Nucleus accumbens (tissue), 56 donors: ENCODE measurements around the gene NTNG1.

Experiments used
- DNase-seq, 56 donors: peaks; one replicate each; lab custom pipeline; 2025; lab: John Stamatoyannopoulos, UW

Gene NTNG1

DNA sequence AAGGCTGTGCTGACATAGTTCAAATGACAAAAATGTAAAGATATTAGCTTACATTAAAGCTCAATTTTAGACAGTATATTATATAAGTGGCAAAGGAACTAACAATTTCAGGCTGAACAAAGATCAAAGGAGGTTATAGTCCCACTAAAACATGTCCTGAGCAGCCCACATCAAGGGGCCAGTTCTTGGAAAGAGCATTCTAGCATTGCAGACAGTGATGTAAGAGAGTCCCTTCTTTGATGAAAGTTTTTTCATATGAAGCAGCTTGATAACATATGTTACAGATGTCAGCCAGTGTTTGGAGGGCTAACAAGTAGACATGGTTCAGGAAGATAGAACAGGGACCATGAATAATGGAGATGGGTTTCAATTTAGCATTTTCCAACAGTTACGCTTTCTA lies 301.7 kb downstream of the NTNG1 start:
- no peak for DNase-seq

DNA sequence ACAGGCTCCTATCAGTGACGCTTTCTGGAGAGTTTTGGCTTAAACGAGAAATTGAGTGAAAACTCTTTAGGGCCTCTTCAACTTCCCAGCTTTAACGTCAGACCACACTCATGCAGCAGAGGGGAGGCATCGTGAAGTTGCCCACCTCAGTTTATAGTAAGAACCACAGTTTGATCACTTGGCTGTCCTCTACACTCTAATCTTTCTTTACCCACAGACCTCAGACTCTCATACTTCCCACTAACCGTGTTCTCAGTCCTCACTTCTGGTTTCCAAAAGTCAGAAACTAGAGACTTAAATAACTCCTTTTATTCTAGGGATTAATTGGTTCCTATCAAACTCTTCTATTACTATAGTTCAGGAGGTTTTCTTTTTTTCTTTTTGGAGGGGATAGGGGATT lies 302.2 kb downstream of the NTNG1 start:
- no peak for DNase-seq

DNA sequence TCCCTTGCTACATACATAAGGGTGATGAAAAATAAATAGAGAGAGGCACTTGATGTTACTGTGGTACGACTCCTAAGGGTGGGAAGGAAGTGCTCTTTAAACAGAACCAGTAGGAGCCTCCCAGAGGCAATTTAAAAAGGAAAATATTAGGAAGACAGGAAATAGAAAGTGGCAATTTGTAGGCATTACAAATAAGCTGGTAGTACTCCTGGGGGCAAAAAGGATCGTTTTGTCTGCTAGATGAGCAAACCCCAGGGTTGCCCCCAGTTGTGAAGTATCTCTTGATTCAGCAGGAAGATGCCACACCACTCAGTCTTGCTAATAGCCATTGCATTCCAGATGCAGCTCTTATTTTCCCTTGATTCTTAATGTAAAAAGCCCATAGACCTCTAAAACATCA lies 303.0 kb downstream of the NTNG1 start:
- no peak for DNase-seq

DNA sequence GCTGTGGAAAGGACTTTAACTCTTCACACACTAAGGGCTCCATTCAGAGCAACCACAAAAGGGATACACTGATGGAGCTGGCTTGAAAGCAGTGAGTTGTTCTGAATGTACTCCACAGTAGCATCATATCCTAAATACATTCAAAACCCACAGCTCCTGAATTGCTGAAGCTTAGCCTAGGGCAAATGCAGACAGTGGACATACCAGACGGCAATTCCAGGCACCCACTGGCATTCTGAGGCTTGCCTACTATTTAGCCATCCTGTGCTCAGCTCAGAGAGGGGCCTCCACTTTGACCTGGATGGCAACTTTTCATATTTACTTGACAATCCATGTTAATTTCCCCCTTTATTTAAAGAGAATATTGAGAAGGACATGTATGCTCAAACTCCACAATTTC lies 303.5 kb downstream of the NTNG1 start:
- DNase-seq: no peak

DNA sequence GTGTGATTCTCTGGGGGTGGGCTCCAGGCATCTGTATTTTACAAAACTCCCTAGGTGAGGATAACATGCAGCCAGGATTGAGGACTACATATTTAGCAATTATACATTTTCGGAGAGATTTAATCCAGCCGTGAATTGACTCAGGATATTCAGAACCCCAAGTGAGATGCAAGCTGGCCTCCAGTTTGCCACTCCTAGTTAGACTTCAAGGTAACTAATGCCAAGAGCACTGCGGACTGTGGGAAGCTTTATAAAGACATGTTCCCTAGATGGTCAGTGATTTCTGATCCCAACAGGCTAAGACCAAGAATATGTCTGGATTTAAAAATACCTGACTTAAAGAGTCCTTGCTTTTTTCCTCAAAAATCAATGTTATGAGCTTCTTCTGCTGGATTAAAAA lies 308.5 kb downstream of the NTNG1 start:
- DNase-seq: no peak

DNA sequence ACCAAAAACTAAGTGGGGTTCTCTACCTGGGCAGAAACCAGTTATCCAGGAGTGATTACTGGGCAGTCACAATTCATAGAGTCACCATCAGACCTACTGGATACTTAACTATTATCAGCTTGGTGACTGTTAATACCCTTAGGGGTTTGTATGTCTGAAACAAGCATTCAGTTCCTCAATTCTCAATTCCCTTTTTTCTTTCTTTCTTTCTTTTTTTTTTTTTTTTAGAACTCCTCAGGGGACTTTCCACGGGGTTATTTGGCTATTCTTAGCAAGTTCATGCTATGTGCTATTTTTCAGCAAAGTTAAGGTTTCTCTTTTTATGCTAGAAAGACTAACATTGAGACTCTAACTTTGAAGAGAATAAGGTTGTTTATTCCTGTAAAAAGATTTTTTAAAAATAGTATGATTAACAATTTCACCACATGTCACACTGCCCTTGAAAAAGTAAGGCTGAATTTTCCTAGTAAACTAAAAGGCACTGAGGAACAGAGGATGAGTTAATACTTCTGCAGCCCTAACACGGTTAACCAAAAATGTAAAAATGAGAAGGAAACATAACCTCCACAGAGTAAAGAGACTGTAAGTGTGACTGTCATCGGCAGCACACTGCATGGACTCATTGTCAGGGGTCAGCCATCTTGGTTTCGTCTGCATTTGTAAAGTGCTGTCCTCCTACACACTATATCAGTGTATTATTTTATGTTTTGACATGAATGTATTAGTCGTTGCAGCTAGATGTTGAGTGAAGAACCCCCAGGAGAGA lies 310.2 kb downstream of the NTNG1 start:
- DNase-seq: no peak

DNA sequence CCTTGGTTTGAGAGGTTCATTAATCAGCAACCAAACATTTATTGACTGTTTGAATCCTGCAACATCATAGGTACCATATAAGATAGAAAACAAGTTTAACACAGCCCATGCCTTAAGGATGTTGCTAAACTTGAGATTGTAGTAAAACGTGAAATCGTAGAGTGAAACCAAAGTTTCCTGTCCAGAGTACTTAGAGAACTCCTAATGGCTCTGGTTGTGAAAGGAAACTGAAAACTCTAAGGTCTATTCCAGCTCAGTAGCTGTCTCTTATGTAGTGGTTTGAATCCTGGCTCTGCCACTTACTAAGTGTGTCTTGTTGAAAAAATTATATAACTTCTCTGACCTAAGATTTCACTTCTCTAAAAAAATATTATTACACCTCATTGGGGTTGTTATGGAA lies 310.9 kb downstream of the NTNG1 start:
- no peak for DNase-seq

DNA sequence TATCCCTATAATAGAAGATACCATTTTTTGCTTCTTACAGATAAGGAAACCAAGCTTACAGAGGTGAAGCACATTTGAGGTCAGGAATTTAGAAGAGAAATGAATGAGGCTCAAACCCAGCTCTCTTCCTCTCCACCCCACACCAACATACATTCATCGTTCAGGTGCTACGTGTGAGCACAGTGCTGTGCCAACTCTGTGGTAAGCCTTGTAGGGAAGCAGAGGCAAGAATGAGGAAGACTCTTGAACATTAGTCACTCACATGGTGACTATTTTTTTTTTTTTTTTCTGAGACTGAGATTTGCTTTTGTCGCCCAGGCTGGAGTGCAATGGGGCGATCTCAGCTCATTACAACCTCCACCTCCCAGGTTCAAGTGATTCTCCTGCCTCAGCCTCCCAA lies 314.0 kb downstream of the NTNG1 start:
- no peak for DNase-seq

DNA sequence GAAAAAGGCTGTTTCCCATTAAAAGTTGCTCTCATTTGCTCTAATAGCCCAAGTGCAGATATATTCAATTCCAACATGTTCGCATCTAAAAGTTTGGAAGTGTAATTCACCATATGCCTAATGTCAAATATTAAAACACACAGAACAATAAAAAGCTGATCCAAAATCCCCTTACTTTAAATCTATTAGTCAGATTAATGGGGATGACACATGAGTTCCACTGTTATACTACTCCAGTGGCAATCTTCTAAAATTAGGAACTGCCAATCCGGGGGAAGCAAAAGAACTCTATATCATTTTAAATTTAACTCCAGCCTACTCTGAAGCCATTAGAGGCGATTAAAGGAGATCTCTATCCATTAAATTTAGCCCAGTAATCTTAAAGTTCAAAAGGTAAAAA lies 317.1 kb downstream of the NTNG1 start:
- no peak for DNase-seq

DNA sequence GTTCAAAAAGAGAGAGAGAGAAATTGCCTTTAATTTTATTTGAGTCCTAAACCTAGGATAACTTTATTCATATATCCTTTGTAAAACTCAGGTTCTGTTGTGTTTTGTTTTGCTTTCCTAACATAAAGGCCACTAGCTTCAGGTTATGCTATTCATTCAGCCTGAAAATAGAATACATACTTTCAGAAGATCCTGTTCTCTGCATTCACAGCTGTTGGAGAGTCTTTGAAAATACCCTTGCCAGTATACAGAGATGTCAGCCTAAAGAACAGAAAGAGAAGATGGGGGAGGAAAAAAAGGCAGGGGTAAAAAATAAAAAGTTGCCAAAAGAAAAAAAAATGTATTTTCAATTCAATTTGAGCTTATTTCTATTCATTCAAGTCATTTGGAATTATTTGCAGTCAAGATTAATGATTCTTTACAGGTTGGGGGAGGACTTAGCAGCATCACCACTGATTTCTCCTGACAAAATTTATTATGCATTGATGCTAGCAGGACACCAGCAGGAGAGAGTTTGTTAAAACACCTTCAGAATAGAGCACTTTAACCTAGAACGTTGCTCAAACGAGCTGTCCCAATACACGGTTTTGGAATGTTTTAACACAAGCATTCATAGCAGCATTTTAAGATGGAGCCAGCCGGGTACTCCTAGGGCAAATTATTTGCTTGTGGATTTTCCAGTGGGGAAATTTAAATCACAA lies 318.5 kb downstream of the NTNG1 start:
- no peak for DNase-seq

DNA sequence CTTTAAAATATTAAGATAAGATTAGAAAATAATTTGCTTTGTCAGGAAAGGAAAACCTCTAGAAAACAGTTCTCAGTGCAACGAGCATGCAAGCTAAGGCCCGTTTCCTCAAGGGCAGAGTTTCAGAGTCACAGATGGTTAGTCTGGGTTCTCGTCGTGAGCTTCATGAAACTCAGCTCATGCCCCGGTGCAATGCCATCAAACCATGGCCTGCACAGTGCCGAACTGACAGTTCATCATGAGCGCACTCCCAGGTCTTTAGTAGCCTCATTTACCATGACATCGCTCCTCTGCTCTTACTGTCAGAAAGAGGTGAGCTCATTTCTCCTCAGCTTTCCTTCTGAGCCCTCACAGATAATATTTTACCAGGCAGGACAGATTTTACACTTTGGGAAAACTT lies 319.2 kb downstream of the NTNG1 start:
- no peak for DNase-seq

DNA sequence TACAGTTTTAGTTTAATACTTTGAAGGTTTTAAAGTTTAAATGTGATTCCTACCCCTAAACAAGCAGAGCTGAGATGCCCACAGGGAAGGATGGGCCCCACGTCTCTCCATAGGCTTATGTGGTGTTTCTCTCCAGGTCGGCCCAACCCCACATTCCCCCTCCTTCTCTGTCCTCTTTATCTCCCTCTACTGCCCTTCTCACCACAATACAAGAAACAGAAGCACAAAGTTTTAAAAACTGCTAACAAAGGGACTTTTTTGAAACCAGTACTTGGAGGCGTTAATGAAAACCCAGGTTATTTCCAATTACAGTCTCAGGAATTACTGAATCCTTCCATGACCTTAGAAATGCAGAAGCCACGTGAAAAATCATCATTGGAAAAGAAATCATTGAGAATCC lies 324.0 kb downstream of the NTNG1 start:
- DNase-seq: no peak

DNA sequence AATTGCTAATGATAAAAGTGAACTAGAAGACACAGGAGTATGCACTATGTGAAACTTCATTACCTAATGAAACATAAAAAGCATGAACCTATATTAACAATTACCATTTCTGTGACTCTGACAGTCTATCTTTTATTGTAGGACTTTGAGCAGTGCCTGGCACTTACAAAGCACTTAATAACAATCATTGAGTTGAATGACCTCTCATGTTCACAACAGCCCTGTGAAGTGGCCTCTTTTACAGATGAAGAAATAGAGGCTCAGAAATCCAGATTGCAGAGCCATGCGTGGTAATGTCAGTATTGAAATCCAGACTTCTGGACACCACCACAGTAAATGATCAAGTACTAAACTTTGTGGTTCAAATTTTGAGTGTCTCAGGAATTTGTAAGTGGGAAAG lies 326.4 kb downstream of the NTNG1 start:
- no peak for DNase-seq

DNA sequence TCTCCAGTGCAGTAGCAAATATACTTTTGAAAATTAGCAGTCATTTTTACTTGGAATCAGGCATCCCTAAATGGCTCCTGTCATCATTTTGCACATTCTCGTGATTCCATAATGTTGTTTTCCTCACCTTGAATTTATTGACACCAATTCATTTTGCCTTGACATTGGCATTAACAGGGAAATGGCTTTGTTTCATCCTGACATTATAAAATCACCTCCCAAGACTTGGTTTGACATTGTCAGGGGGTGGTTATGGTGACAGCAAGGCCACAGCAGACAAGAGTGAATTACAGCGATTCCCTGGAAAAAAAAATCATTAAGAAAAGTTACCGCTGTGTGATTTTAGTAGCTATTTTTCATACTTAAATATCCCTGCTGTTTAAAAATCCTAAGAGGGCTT lies 327.0 kb downstream of the NTNG1 start:
- DNase-seq: no peak

DNA sequence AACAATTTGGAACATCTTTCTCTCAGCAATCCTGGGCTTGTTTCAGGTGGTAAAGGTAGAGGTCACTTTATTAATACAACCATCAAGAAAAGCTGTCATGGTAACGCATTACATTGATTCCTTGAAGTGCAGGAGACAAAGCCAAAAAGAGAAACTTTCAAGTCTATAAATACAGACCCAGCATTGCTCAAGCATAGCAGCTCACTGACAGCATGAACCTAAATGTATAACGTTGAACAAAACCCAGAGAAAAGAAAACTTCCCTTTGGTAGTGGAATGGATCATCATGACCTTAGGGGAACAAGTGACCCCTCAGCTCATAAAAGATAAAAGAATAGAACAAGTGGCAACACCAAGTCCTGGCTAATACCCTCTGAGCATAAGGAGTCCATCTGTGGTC lies 332.2 kb downstream of the NTNG1 start:
- DNase-seq: no peak

DNA sequence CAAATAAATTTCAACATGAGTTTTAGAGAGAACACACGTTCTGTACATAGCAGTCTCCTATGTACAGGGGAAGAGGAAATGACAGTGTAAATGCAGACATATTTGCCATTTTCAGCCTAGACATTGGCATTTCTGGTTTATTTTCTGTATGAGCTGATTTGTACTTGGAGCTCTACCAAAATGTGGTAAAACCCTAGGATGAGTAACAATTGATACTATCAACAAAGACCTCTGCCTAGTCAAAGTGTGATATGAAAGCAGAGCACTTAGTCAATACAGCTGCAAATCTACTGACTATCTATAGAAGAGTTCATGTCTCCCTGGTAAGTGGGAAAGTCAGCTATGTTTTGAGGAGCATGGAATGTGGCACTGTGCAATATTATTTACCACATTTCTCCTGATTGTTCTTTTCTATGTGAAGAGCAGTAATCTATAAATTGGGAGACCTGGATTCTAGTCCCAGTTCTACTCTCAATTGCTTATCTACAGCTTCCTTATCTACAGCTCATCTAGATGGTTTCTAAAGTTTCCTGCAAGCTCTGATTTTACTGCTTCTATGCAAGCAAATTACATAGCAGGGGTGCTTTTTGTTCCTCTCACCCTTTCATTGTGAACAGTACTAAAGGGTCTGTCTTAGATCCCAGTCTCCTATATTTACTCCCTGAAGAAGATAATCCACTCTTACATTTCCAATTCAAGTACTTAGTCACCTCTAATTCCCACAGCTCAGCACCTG lies 334.2 kb downstream of the NTNG1 start:
- DNase-seq: no peak

DNA sequence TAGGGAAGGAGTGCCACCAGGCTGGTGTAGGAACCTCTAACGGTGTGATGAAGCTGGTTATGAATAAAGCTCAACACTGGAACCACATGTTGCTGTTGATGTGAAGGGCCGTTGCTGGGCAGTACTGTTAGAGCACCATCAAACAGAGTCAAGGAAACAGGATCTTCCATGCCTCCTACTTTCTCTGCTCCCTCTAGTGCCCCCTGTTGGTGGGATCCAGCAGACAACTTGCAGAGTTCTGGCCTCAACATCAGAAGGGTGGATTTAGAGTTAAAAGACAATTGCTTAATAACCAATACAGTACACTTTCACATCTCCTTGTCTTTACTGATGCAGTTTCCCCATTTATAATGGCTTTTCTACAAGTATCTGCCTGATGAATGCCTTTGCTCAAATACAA lies 336.4 kb downstream of the NTNG1 start:
- DNase-seq: no peak

DNA sequence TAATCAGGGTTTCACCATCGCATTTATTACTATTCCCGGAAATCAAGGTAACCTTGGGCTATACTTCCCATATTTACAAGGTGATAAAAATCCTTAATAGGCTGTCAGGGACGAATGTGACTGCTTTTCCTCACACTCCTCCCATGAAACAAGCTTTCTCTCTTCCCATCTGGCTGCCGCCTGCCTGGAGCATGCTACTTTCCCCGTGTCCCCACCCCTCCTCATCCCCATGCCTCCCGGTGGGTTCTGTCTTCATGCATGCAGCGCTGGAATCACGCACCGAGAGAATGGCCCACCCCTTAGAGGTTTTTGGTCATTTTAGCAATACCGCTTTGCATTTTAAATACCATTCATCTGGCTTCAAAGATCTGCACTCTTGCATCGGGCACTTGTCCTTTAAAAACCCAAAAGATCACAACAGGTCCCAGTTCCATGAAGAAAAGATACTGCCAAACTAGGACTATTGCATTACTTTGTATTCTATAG lies 339.1 kb downstream of the NTNG1 start:
- peak in 2 of 56 donors; percentile 1 to 5 for DNase-seq

DNA sequence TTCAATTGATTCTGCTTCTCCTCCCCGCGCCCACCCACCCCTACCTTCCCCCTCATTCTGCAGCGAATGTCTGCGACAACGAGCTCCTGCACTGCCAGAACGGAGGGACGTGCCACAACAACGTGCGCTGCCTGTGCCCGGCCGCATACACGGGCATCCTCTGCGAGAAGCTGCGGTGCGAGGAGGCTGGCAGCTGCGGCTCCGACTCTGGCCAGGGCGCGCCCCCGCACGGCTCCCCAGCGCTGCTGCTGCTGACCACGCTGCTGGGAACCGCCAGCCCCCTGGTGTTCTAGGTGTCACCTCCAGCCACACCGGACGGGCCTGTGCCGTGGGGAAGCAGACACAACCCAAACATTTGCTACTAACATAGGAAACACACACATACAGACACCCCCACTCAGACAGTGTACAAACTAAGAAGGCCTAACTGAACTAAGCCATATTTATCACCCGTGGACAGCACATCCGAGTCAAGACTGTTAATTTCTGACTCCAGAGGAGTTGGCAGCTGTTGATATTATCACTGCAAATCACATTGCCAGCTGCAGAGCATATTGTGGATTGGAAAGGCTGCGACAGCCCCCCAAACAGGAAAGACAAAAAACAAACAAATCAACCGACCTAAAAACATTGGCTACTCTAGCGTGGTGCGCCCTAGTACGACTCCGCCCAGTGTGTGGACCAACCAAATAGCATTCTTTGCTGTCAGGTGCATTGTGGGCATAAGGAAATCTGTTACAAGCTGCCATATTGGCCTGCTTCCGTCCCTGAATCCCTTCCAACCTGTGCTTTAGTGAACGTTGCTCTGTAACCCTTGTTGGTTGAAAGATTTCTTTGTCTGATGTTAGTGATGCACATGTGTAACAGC lies 339.9 kb downstream of the NTNG1 start:
- peak in 38 of 56 donors; percentile 5 to 58 (median 20) for DNase-seq

DNA sequence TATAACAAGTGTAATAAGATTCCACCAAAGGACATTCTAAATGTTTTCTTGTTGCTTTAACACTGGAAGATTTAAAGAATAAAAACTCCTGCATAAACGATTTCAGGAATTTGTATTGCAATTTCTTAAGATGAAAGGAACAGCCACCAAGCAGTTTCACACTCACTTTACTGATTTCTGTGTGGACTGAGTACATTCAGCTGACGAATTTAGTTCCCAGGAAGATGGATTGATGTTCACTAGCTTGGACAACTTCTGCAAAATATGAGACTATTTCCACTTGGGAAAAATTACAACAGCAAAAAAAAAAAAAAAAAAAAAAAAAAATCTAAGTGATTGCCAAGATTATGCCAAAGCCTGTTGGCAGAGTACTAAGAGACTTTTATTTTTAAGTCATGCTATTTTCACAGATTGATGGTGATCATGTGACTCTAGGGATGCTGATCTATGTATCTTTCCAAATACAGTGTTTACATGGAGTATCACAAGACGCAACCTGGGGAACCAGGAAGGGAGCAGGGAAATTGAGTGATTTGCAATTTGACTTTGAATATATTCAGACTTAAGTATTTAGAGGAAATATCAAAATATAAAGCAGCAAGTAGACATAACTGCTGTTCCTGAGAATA lies 341.0 kb downstream of the NTNG1 start:
- no peak for DNase-seq
